Heart left ventricle (tissue), 16 donors: ENCODE results near the gene RAPSN. TPM values are rescaled to one million over a fixed set of nuclear protein-coding genes. Genes with fewer than 3 reads are reported as not detected.
"Not testable (repeated sequence)": the region's sequence is repeated elsewhere in the genome, so short reads cannot be mapped to it uniquely, and the experiment has no call there.

Experiments
- ATAC-seq, 4 donors: fragments of 200-7000 bp; cut with Tn5 transposase; one replicate each; pipeline ENCODE4 v1.9.1; 2020 to 2022; ENCODE audit warnings: moderate library complexity in 4 of 4, mild to moderate bottlenecking in 3 of 4, moderate number of reproducible peaks in 1 of 4
- DNase-seq, 5 donors: peaks; one replicate each; pipeline ENCODE4 v3.0.0-alpha.2; 2020
- H3K27ac ChIP-seq, 12 donors: fragments of 200-600 bp; sonication (generic) in 4 of 12; one replicate each; pipeline versions ENCODE4 v1.5.0 to v1.8.0; 2016 to 2022; ENCODE audit warnings: mild to moderate bottlenecking in 2 of 12
- H3K27me3 ChIP-seq, 9 donors: fragments of 200-600 bp; sonication (generic) in 2 of 9; one replicate each; pipeline versions ENCODE4 v1.5.1 to v1.8.0; 2016 to 2022; ENCODE audit warnings: mild to moderate bottlenecking in 3 of 9
- H3K36me3 ChIP-seq, 9 donors: fragments of 200-600 bp; sonication (generic) in 2 of 9; one replicate each; pipeline versions ENCODE4 v1.5.0 to v1.8.0; 2018 to 2022; ENCODE audit warnings: mild to moderate bottlenecking in 2 of 9
- H3K4me1 ChIP-seq, 12 donors: fragments of 200-600 bp; sonication (generic) in 4 of 12; one replicate each; pipeline versions ENCODE4 v1.5.0 to v1.8.0; 2016 to 2022; ENCODE audit warnings: mild to moderate bottlenecking in 3 of 12
- H3K4me3 ChIP-seq, 12 donors: fragments of 200-600 bp; sonication (generic) in 4 of 12; one replicate each; pipeline versions ENCODE4 v1.5.0 to v1.8.0; 2017 to 2022; ENCODE audit warnings: mild to moderate bottlenecking in 9 of 12, moderate library complexity in 4 of 12
- H3K9me3 ChIP-seq, 12 donors: fragments of 200-600 bp; sonication (generic) in 4 of 12; one replicate each; pipeline versions ENCODE4 v1.5.0 to v1.8.0; 2016 to 2022; ENCODE audit warnings: mild to moderate bottlenecking in 1 of 12
- POLR2A ChIP-seq, 2 donors: fragments of 450-650 bp; IDR thresholded peaks; one replicate each; pipeline ENCODE4 v1.6.1; 2017; ENCODE audit warnings: antibody characterized with exemption in 2 of 2, mild to moderate bottlenecking in 2 of 2, moderate library complexity in 2 of 2
- WGBS, 4 donors: extraction: QIAGEN DNeasy Blood & Tissue Kit in 2 of 4; methylation state at CpG; one replicate each; pipeline versions ENCODE4 v1.1.5 to v1.1.7; 2013 to 2018; 5-methylcytosine and 5-hydroxymethylcytosine counted together
- intact Hi-C, 10 donors: fragments of 100-400 bp; cut with DNase I; formaldehyde crosslinking; loops; one replicate each; pipeline versions ENCODE4 v1.11.1 to v1.14.2; 2022
- polyA plus RNA-seq, 2 donors: library from polyadenylated mRNA; stranded (reverse); fragments of 200-250 nt; gene quantifications; one replicate each; pipeline ENCODE4 v1.2.3, GENCODE V29; 2013
- total RNA-seq, 9 donors: library from RNA; depleted of rRNA in 2 of 9; stranded (reverse); fragments of >200 nt in 2 of 9; fragmentation: NEBNext Ultra II Directional in 3 of 9; extraction: Animal tissue kit (Norgen Biotek cat#: 25700) in 3 of 9; gene quantifications; one replicate each; pipeline versions ENCODE4 v1.1.0 to v1.2.4, GENCODE V29; 2016 to 2023
- TF ChIP-seq, protein P1 (sequence below), 12 donors: fragments of 200-600 bp; sonication (generic) in 4 of 12; IDR thresholded peaks; one replicate each; pipeline versions ENCODE4 v1.5.0 to v1.8.0; 2018 to 2022; ENCODE audit warnings: antibody characterized with exemption in 12 of 12, mild to moderate bottlenecking in 5 of 12
- donor health status: ischemic (EF 13 %, LVEDD 7.1; RV severe dilation, severe dysfunction).
- donor health status: healthy with polysubstance abuse.
- donor health status: DM: no; HTN: yes; CAD: no.
- donor health status: DM: no; HTN: no; CAD: no.
- donor health status: ischemic (EF 25% LVEDD 6.9; RV normal size, moderate dysfunction).
- donor health status: ischemic (EF 25% LVEDD 5.7; RV mildly dilated, moderate dysfunction).
- donor health status: healthy.
- donor health status: DM: yes; HTN: yes; CAD: no.
- donor health status: ischemic (EF 35%, LVEDD 5.7; RV mildly dilated, moderate dysfunction).
- donor health status: nonischemic (EF 11% LVEDD 7.7; RV severe dilation, severe dysfunction).
- donor health status: DM: yes; HTN: yes; CAD: no.
- donor health status: PGD.
- donor health status: ischemic (EF 29% LVEDD 5.4; RV normal size, mild dysfunction).
- donor health status: nonischemic (EF 23%, LVEDD 6.1; RV moderate dilation, normal function).

The RAPSN gene
- total and polyA plus RNA-seq, 11 donors = 0.43 to 6.5 (median 3.2) TPM

DNA sequence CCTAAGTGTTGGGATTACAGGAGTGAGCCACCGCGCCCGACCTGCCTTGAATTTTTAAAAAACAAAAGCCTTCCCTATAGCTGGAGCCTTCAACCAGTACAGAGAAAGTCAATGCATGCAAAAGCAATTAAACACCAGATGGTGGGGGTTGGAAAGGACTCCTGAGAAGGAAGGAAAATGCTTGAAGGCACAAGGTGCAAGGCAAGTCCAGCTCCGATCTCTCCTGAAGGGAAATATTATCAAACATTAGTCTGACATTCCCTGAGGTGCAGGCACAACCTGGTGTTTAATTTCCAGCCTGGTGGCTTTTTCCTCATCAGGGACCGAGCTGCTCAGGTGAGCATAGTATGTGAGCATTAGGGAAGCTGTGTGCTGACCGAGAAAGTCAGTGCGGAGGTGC lies 12.9 kb upstream of the RAPSN start:
- DNase-seq = no peak
- peaks cover 0 to 46% (median 10%) of the 10 kb centered on the region in 9 donors for H3K36me3 ChIP-seq
- H3K4me3 ChIP-seq = no peak overlapping the region
- no peak for TF ChIP-seq POLR2A (IDR thresholded peaks at IDR 0.05)
- TF ChIP-seq, protein P1, sequence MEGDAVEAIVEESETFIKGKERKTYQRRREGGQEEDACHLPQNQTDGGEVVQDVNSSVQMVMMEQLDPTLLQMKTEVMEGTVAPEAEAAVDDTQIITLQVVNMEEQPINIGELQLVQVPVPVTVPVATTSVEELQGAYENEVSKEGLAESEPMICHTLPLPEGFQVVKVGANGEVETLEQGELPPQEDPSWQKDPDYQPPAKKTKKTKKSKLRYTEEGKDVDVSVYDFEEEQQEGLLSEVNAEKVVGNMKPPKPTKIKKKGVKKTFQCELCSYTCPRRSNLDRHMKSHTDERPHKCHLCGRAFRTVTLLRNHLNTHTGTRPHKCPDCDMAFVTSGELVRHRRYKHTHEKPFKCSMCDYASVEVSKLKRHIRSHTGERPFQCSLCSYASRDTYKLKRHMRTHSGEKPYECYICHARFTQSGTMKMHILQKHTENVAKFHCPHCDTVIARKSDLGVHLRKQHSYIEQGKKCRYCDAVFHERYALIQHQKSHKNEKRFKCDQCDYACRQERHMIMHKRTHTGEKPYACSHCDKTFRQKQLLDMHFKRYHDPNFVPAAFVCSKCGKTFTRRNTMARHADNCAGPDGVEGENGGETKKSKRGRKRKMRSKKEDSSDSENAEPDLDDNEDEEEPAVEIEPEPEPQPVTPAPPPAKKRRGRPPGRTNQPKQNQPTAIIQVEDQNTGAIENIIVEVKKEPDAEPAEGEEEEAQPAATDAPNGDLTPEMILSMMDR (IDR thresholded peaks at IDR 0.05) = no peak
- 95 to 99% (median 97%) methylated on average over 7 of the region's 7 CpGs for WGBS, 4 donors
- no peak overlapping the region for H3K27ac ChIP-seq
- no peaks in the 10 kb centered on the region for H3K9me3 ChIP-seq
- ATAC-seq = no peak
- H3K27me3 ChIP-seq = no peaks in the 10 kb centered on the region
- H3K4me1 ChIP-seq = peaks cover 2 to 24% (median 16%) of the 10 kb centered on the region in 12 donors
- intact Hi-C loops = loop anchor here in 2 of 10 donors (10.0 kb wide), 1 partner anchor 153 kb away; no protein-coding TSS in a partner anchor

- Histone ChIP-seq H3K36me3 (peaks cover 0 to 42% (median 10%) of the 10 kb centered on the region in 9 donors), H3K27ac (no peak overlapping the region), H3K9me3 (no peaks in the 10 kb centered on the region), H3K27me3 (no peaks in the 10 kb centered on the region), H3K4me1 (peaks cover 0 to 13% (median 5%) of the 10 kb centered on the region in 12 donors), H3K4me3 (no peak overlapping the region)
- 88 to 94% (median 93%) methylated on average over 2 of the region's 2 CpGs for WGBS, 4 donors
- no peak for DNase-seq
- ATAC-seq = peak in 1 of 4 donors; percentile 9
- intact Hi-C loops = loop anchor here in 2 of 10 donors (10.0 kb wide), 1 partner anchor 154 kb away; no protein-coding TSS in a partner anchor
- TF ChIP-seq, protein P1 (IDR thresholded peaks at IDR 0.05) = no peak
- TF ChIP-seq POLR2A (IDR thresholded peaks at IDR 0.05) = no peak
Observed at GRCh38 chr11:47460571-47461235, 11.8 kb upstream of the RAPSN start.

DNA sequence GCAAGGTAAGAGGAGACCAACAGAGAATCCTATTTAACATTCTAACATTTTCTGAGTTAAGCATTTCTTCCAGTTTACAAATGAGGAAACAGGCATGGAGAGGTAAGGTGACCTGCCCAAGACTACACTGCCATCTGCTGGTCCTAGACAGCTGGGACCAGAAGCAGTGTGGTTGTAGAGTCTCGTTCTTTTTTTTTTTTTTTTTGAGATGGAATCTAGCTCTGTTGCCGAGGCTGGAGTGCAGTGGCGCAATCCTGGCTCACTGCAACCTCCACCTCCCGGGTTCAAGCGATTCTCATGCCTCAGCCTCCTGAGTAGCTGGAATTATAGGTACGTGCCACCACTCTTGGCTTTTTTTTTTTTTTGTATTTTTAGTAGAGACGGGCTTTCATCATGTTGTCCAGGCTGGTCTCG lies 5.3 kb upstream of the RAPSN start:
- not testable (repeated sequence) for H3K27ac ChIP-seq, H3K4me3 ChIP-seq, H3K9me3 ChIP-seq, H3K36me3 ChIP-seq, H3K4me1 ChIP-seq, H3K27me3 ChIP-seq
- DNase-seq (peak in 4 of 5 donors; percentile 61 to 79 (median 70)), ATAC-seq (peak; percentile 56 to 92 (median 88))
- TF ChIP-seq, protein P1 (IDR thresholded peaks at IDR 0.05) = peak; percentile 66 to 87 (median 78)
- intact Hi-C loops = loop anchor here in 7 of 10 donors (1.0 to 5.0 kb wide), 4 partner anchors 77 to 82 kb away; partner anchors contain the start of gene SPI1 (in 1 of the 7)
- WGBS, 4 donors = 14 to 26% (median 21%) methylated on average over 8 of the region's 8 CpGs

- Histone ChIP-seq H3K4me3 (no peak overlapping the region), H3K9me3 (no peaks in the 10 kb centered on the region), H3K36me3 (no peaks in the 10 kb centered on the region), H3K4me1 (peaks cover 0 to 13% (median 0%) of the 10 kb centered on the region in 12 donors), H3K27me3 (no peaks in the 10 kb centered on the region), H3K27ac (no peak overlapping the region)
- no peak for DNase-seq
- 88 to 94% (median 93%) methylated on average over 8 of the region's 8 CpGs for WGBS, 4 donors
- intact Hi-C loops = loop anchor here in 5 of 10 donors (2.0 to 5.0 kb wide), 3 partner anchors 76 to 81 kb away; partner anchors contain the start of gene SPI1 (in 1 of the 5)
- TF ChIP-seq, protein P1 (IDR thresholded peaks at IDR 0.05) = no peak
- TF ChIP-seq POLR2A (IDR thresholded peaks at IDR 0.05) = no peak
- ATAC-seq = no peak
Observed at GRCh38 chr11:47453365-47453764, 4.4 kb upstream of the RAPSN start.
